ENCODE data around the gene ADCY5. TPM values are rescaled to one million over a fixed set of nuclear protein-coding genes. Genes with fewer than 3 reads are reported as not detected.

The ADCY5 gene
- total RNA-seq, 2 experiments from 2014 or later, result not detected

GRCh38 chr3:123340336-123340735, 108.6 kb downstream of the ADCY5 start:
- H3K4me3 Mint-ChIP-seq, result no peak overlapping the region
- DNase-seq, result no peak
- H3K27me3 Mint-ChIP-seq, result no peaks in the 10 kb centered on the region
- no peaks in the 10 kb centered on the region for H3K9me3 Mint-ChIP-seq (ENCODE audit: low read depth)
- ChIA-PET CTCF (no interaction called here), POLR2A (no interaction called here)
- H3K27ac Mint-ChIP-seq, result no peak overlapping the region
- H3K4me1 Mint-ChIP-seq, result peaks cover under 1% of the 10 kb centered on the region
- H3K36me3 Mint-ChIP-seq (ENCODE audit: low read depth), result no peaks in the 10 kb centered on the region
- intact Hi-C loops (cut with DNase I, micrococcal nuclease), result no loop called here
- ATAC-seq, result no peak

- CTCF ChIA-PET, result no interaction called here
- no peaks in the 10 kb centered on the region for H3K27me3 Mint-ChIP-seq
- H3K9me3 Mint-ChIP-seq (ENCODE audit: low read depth), result no peaks in the 10 kb centered on the region
Observed at GRCh38 chr3:123339302-123339701, 109.6 kb downstream of the ADCY5 start.

GRCh38 chr3:123338620-123339061, 110.2 kb downstream of the ADCY5 start:
- no peaks in the 10 kb centered on the region for H3K27me3 Mint-ChIP-seq
- DNase-seq, result no peak
- no peak overlapping the region for H3K4me3 Mint-ChIP-seq
- ChIA-PET POLR2A (no interaction called here), CTCF (interaction anchor here (0.6 to 1.1 kb wide), 3 partner anchors 9 to 153 kb away, joined by 3 to 5 read pairs (median 4); no protein-coding TSS in a partner anchor)
- H3K27ac Mint-ChIP-seq, result no peak overlapping the region
- no peaks in the 10 kb centered on the region for H3K9me3 Mint-ChIP-seq (ENCODE audit: low read depth)
- no peaks in the 10 kb centered on the region for H3K36me3 Mint-ChIP-seq (ENCODE audit: low read depth)
- no peak for ATAC-seq
- intact Hi-C loops (cut with DNase I, micrococcal nuclease), result no loop called here
- peaks cover 6% of the 10 kb centered on the region for H3K4me1 Mint-ChIP-seq

More at GRCh38 chr3:123339302-123339701, 109.6 kb downstream of the ADCY5 start:
- intact Hi-C loops (cut with DNase I, micrococcal nuclease), result no loop called here
- Mint-ChIP-seq H3K36me3 (ENCODE audit: low read depth) (no peaks in the 10 kb centered on the region), H3K4me1 (peaks cover 6% of the 10 kb centered on the region), H3K4me3 (no peak overlapping the region), H3K27ac (no peak overlapping the region)
- POLR2A ChIA-PET, result no interaction called here
- DNase-seq (no peak), ATAC-seq (no peak)

GRCh38 chr3:123337948-123338619, 110.8 kb downstream of the ADCY5 start:
- Mint-ChIP-seq H3K27me3 (no peaks in the 10 kb centered on the region), H3K9me3 (ENCODE audit: low read depth) (no peaks in the 10 kb centered on the region), H3K36me3 (ENCODE audit: low read depth) (no peaks in the 10 kb centered on the region), H3K27ac (no peak overlapping the region), H3K4me1 (peaks cover 6% of the 10 kb centered on the region), H3K4me3 (no peak overlapping the region)
- no peak for DNase-seq
- CTCF ChIA-PET, result interaction anchor here (0.6 to 1.1 kb wide), 3 partner anchors 9 to 153 kb away, joined by 3 to 5 read pairs (median 4); no protein-coding TSS in a partner anchor
- POLR2A ChIA-PET, result no interaction called here
- intact Hi-C loops (cut with DNase I, micrococcal nuclease), result no loop called here
- no peak for ATAC-seq

GRCh38 chr3:123337226-123337625, 111.7 kb downstream of the ADCY5 start:
- no peak for ATAC-seq
- ChIA-PET POLR2A (no interaction called here), CTCF (interaction anchor here (0.6 kb wide), 1 partner anchor 129 kb away, joined by 3 read pairs; no protein-coding TSS in a partner anchor)
- no peaks in the 10 kb centered on the region for H3K36me3 Mint-ChIP-seq (ENCODE audit: low read depth)
- no peak overlapping the region for H3K27ac Mint-ChIP-seq
- H3K4me3 Mint-ChIP-seq, result no peak overlapping the region
- no peak for DNase-seq
- H3K27me3 Mint-ChIP-seq, result no peaks in the 10 kb centered on the region
- intact Hi-C loops (cut with DNase I, micrococcal nuclease), result no loop called here
- no peaks in the 10 kb centered on the region for H3K9me3 Mint-ChIP-seq (ENCODE audit: low read depth)
- H3K4me1 Mint-ChIP-seq, result peaks cover 6% of the 10 kb centered on the region

- H3K4me3 Mint-ChIP-seq, result no peak overlapping the region
- no peak for DNase-seq
- no peak for ATAC-seq
Observed at GRCh38 chr3:123336441-123336851, 112.4 kb downstream of the ADCY5 start.

GRCh38 chr3:123336001-123336400, 112.9 kb downstream of the ADCY5 start:
- Mint-ChIP-seq H3K4me1 (peaks cover 6% of the 10 kb centered on the region), H3K9me3 (ENCODE audit: low read depth) (no peaks in the 10 kb centered on the region), H3K36me3 (ENCODE audit: low read depth) (no peaks in the 10 kb centered on the region), H3K4me3 (no peak overlapping the region), H3K27ac (no peak overlapping the region), H3K27me3 (no peaks in the 10 kb centered on the region)
- ATAC-seq, result no peak
- ChIA-PET POLR2A (no interaction called here), CTCF (no interaction called here)
- no peak for DNase-seq
- intact Hi-C loops (cut with DNase I, micrococcal nuclease), result no loop called here

More at GRCh38 chr3:123336441-123336851, 112.4 kb downstream of the ADCY5 start:
- ChIA-PET POLR2A (no interaction called here), CTCF (no interaction called here)
- no peaks in the 10 kb centered on the region for H3K9me3 Mint-ChIP-seq (ENCODE audit: low read depth)
- no peak overlapping the region for H3K27ac Mint-ChIP-seq
- intact Hi-C loops (cut with DNase I, micrococcal nuclease), result no loop called here
- no peaks in the 10 kb centered on the region for H3K27me3 Mint-ChIP-seq
- peaks cover 6% of the 10 kb centered on the region for H3K4me1 Mint-ChIP-seq
- H3K36me3 Mint-ChIP-seq (ENCODE audit: low read depth), result no peaks in the 10 kb centered on the region

GRCh38 chr3:123335007-123335670, 113.8 kb downstream of the ADCY5 start:
- Mint-ChIP-seq H3K4me3 (no peak overlapping the region), H3K9me3 (ENCODE audit: low read depth) (no peaks in the 10 kb centered on the region), H3K4me1 (peaks cover 6% of the 10 kb centered on the region), H3K27me3 (no peaks in the 10 kb centered on the region), H3K36me3 (ENCODE audit: low read depth) (no peaks in the 10 kb centered on the region), H3K27ac (no peak overlapping the region)
- intact Hi-C loops (cut with DNase I, micrococcal nuclease), result no loop called here
- peak; percentile 30 for ATAC-seq
- peak; percentile 13 for DNase-seq
- CTCF ChIA-PET, result no interaction called here
- POLR2A ChIA-PET, result interaction anchor here (0.7 kb wide), 1 partner anchor 12 kb away, joined by 5 read pairs; no protein-coding TSS in a partner anchor

- Mint-ChIP-seq H3K4me3 (no peak overlapping the region), H3K36me3 (ENCODE audit: low read depth) (no peaks in the 10 kb centered on the region), H3K27ac (no peak overlapping the region), H3K9me3 (ENCODE audit: low read depth) (no peaks in the 10 kb centered on the region), H3K27me3 (no peaks in the 10 kb centered on the region), H3K4me1 (peaks cover 6% of the 10 kb centered on the region)
- DNase-seq (no peak), ATAC-seq (no peak)
- CTCF ChIA-PET, result interaction anchor here (0.7 kb wide), 1 partner anchor 156 kb away, joined by 4 read pairs; no protein-coding TSS in a partner anchor
- intact Hi-C loops (cut with DNase I, micrococcal nuclease), result no loop called here
- POLR2A ChIA-PET, result no interaction called here
Observed at GRCh38 chr3:123334056-123334455, 114.8 kb downstream of the ADCY5 start.

- ATAC-seq (no peak), DNase-seq (no peak)
- CTCF ChIA-PET, result no interaction called here
- Mint-ChIP-seq H3K9me3 (ENCODE audit: low read depth) (no peaks in the 10 kb centered on the region), H3K27ac (no peak overlapping the region), H3K4me1 (peaks cover 6% of the 10 kb centered on the region), H3K36me3 (ENCODE audit: low read depth) (no peaks in the 10 kb centered on the region), H3K27me3 (no peaks in the 10 kb centered on the region), H3K4me3 (no peak overlapping the region)
- POLR2A ChIA-PET, result no interaction called here
- intact Hi-C loops (cut with DNase I, micrococcal nuclease), result no loop called here
Observed at GRCh38 chr3:123333401-123333800, 115.5 kb downstream of the ADCY5 start.

- no peaks in the 10 kb centered on the region for H3K9me3 Mint-ChIP-seq (ENCODE audit: low read depth)
- no peak overlapping the region for H3K27ac Mint-ChIP-seq
- H3K27me3 Mint-ChIP-seq, result peaks cover 3% of the 10 kb centered on the region
- intact Hi-C loops (cut with DNase I, micrococcal nuclease), result no loop called here
- DNase-seq (no peak), ATAC-seq (no peak)
- no peak overlapping the region for H3K4me3 Mint-ChIP-seq
- peaks cover 6% of the 10 kb centered on the region for H3K4me1 Mint-ChIP-seq
- POLR2A ChIA-PET, result no interaction called here
- CTCF ChIA-PET, result interaction anchor here (0.6 to 1.6 kb wide), 3 partner anchors 157 to 226 kb away, joined by 4 to 9 read pairs (median 5); no protein-coding TSS in a partner anchor
- H3K36me3 Mint-ChIP-seq (ENCODE audit: low read depth), result no peaks in the 10 kb centered on the region
Observed at GRCh38 chr3:123332124-123332641, 116.7 kb downstream of the ADCY5 start.

- no peak overlapping the region for H3K4me3 Mint-ChIP-seq
- ChIA-PET CTCF (interaction anchor here (0.6 to 1.6 kb wide), 4 partner anchors 158 to 229 kb away, joined by 4 to 9 read pairs (median 6); no protein-coding TSS in a partner anchor), POLR2A (no interaction called here)
- H3K36me3 Mint-ChIP-seq (ENCODE audit: low read depth), result no peaks in the 10 kb centered on the region
- intact Hi-C loops (cut with DNase I, micrococcal nuclease), result no loop called here
- peaks cover 3% of the 10 kb centered on the region for H3K27me3 Mint-ChIP-seq
- no peak overlapping the region for H3K27ac Mint-ChIP-seq
- no peak for DNase-seq
- no peaks in the 10 kb centered on the region for H3K9me3 Mint-ChIP-seq (ENCODE audit: low read depth)
- peaks cover 6% of the 10 kb centered on the region for H3K4me1 Mint-ChIP-seq
- ATAC-seq, result no peak
Observed at GRCh38 chr3:123331651-123332050, 117.2 kb downstream of the ADCY5 start.
